Endothelial cell of umbilical vein (primary cell): ENCODE measurements around the gene CLTC. TPM values are rescaled to one million over a fixed set of nuclear protein-coding genes. Genes with fewer than 3 reads are reported as not detected.

Experiments
- BruUV-seq: library from RNA; stranded (reverse); fragments of 400-500 nt; replicated peaks from 2 replicates; lab custom pipeline; 2021; lab: Mats Ljungman, UMichigan
- CTCF ChIA-PET: fragments of 300-600, 350-600 bp; sonication (Branson Sonifier 250); formaldehyde crosslinking; loops from one replicate; lab custom pipeline; 2021; ENCODE audit warnings: antibody characterized with exemption, inconsistent platforms; lab: Charles Lee
- POLR2A ChIA-PET: fragments of 300-600, 350-600 bp; sonication (Branson Sonifier 250); formaldehyde crosslinking; loops from one replicate; lab custom pipeline; 2021; ENCODE audit warnings: antibody characterized with exemption, inconsistent platforms; lab: Charles Lee
- DNase-seq: peaks from one replicate; pipeline ENCODE4 v3.0.0-alpha.2; 2011; ENCODE audit warnings: low read depth, low spot score
- FAIRE-seq: peaks from 2 replicates; lab custom pipeline; 2011; peaks lifted over from hg19 to GRCh38; lab: Jason Lieb, UNC
- H2AFZ ChIP-seq: 2 replicates; pipeline ENCODE4 v1.6.0; 2012; ENCODE audit warnings: low read depth, low read length, control low read depth, inconsistent platforms
- H3K27ac ChIP-seq: 2 replicates; pipeline ENCODE4 v1.5.1; 2011; ENCODE audit warnings: low read depth, mild to moderate bottlenecking, control low read depth, low read length, moderate library complexity; ENCODE audit not compliant: insufficient read depth
- H3K27me3 ChIP-seq, 2 experiments: 2 replicates each; pipeline versions ENCODE4 v1.6.0 to v1.6.1; 2011; ENCODE audit warnings: low read length in 2 of 2, mixed read lengths in 1 of 2; ENCODE audit not compliant: control insufficient read depth in 2 of 2, insufficient read depth in 2 of 2
- H3K36me3 ChIP-seq, 2 experiments: 2 replicates in 1 of 2; 3 replicates in 1 of 2; pipeline ENCODE4 v1.5.1; 2011; ENCODE audit warnings: low read length in 2 of 2, mild to moderate bottlenecking in 1 of 2, moderate library complexity in 1 of 2; ENCODE audit not compliant: control insufficient read depth in 2 of 2, insufficient read depth in 2 of 2; ENCODE audit errors: extremely low read depth in 1 of 2
- H3K4me1 ChIP-seq: 3 replicates; pipeline ENCODE4 v1.5.1; 2011; ENCODE audit warnings: mild to moderate bottlenecking, low read length; ENCODE audit not compliant: control insufficient read depth, insufficient read depth; ENCODE audit errors: extremely low read depth
- H3K4me2 ChIP-seq: 2 replicates; pipeline ENCODE4 v1.6.1; 2011; ENCODE audit warnings: low read length, control low read depth, mixed read lengths; ENCODE audit not compliant: insufficient read depth
- H3K4me3 ChIP-seq, 3 experiments: fragments of 200-600 bp in 1 of 3; sonication (generic), shearing (Covaris generic) in 1 of 3; replicated peaks in 1 of 3; 2 replicates each; pipeline ENCODE4 v1.5.1; 2011 to 2016; ENCODE audit warnings: control low read depth in 3 of 3, low read length in 3 of 3, mild to moderate bottlenecking in 2 of 3, inconsistent platforms in 1 of 3, low read depth in 1 of 3, moderate library complexity in 1 of 3; ENCODE audit not compliant: insufficient read depth in 1 of 3
- H3K79me2 ChIP-seq: 2 replicates; pipeline ENCODE4 v1.6.0; 2012; ENCODE audit warnings: low read length, inconsistent platforms; ENCODE audit not compliant: control insufficient read depth, insufficient read depth
- H3K9ac ChIP-seq: replicated peaks from 2 replicates; pipeline ENCODE3; 2011; ENCODE audit warnings: low read length, control low read depth; ENCODE audit not compliant: insufficient read depth; ENCODE audit errors: extremely low read depth
- H3K9me1 ChIP-seq: replicated peaks from 3 replicates; pipeline ENCODE4 v1.6.0; 2011; ENCODE audit warnings: mild to moderate bottlenecking, low read length; ENCODE audit not compliant: control insufficient read depth, insufficient read depth; ENCODE audit errors: extremely low read depth
- H3K9me3 ChIP-seq: replicated peaks from 2 replicates; pipeline ENCODE4 v1.5.1; 2012; ENCODE audit warnings: low read length, inconsistent platforms; ENCODE audit not compliant: control insufficient read depth, insufficient read depth
- H4K20me1 ChIP-seq: replicated peaks from 2 replicates; pipeline ENCODE3; 2011; ENCODE audit warnings: mild to moderate bottlenecking, low read length; ENCODE audit not compliant: control insufficient read depth, insufficient read depth; ENCODE audit errors: extremely low read depth
- CTCF ChIP-seq, 2 donors: IDR thresholded peaks; 1 replicate in 1 of 2; 2 replicates in 1 of 2; pipeline ENCODE4 v1.5.1; 2011; ENCODE audit warnings: low read length in 2 of 2, mild to moderate bottlenecking in 2 of 2, moderate library complexity in 2 of 2, control low read depth in 1 of 2, inconsistent platforms in 1 of 2, low read depth in 1 of 2; ENCODE audit not compliant: insufficient read depth in 1 of 2; ENCODE audit errors: extremely low read depth in 1 of 2
- EZH2 ChIP-seq: IDR thresholded peaks from 2 replicates; pipeline ENCODE4 v1.6.1; 2012; ENCODE audit warnings: borderline replicate concordance, low read depth, mild to moderate bottlenecking, moderate library complexity, low read length, inconsistent platforms; ENCODE audit not compliant: severe bottlenecking
- FOS ChIP-seq: IDR thresholded peaks from 2 replicates; pipeline ENCODE4 v1.6.1; 2011; ENCODE audit warnings: mild to moderate bottlenecking, low read length, moderate library complexity, borderline replicate concordance; ENCODE audit not compliant: insufficient read depth
- GATA2 ChIP-seq: IDR thresholded peaks from 2 replicates; pipeline ENCODE4 v1.7.0; 2011; ENCODE audit warnings: low read depth, mild to moderate bottlenecking, moderate library complexity, mixed read lengths, low read length; ENCODE audit not compliant: insufficient read length, insufficient read depth
- JUN ChIP-seq: IDR thresholded peaks from 2 replicates; pipeline ENCODE4 v1.6.1; 2011; ENCODE audit warnings: borderline replicate concordance, low read depth; ENCODE audit not compliant: insufficient read length, insufficient read depth
- MYC ChIP-seq: IDR thresholded peaks from one replicate; pipeline ENCODE4 v1.6.1; 2011; ENCODE audit warnings: mild to moderate bottlenecking, low read depth, low read length
- POLR2A ChIP-seq: IDR thresholded peaks from 2 replicates; pipeline ENCODE4 v1.6.1; 2012; ENCODE audit warnings: low read depth, mild to moderate bottlenecking, control low read depth, low read length
- POLR2AphosphoS5 ChIP-seq: IDR thresholded peaks from 2 replicates; pipeline ENCODE4 v1.6.1; 2012; ENCODE audit warnings: low read depth, mild to moderate bottlenecking, control low read depth, low read length, moderate library complexity; ENCODE audit not compliant: insufficient read depth
- dilution Hi-C: fragments of 300-500 bp; cut with MboI; formaldehyde crosslinking; loops from one replicate; pipeline ENCODE4 v1.15.0; 2019; ENCODE audit warnings: low sequenced_read_pairs; ENCODE audit not compliant: extremely low pct_ligation_motif_present
- intact Hi-C: fragments of 100-400 bp; cut with micrococcal nuclease; formaldehyde crosslinking; loops from one replicate; pipeline ENCODE4 v1.10.0; 2022
- polyA plus RNA-seq, 4 experiments: library from polyadenylated mRNA; depleted of rRNA in 3 of 4; stranded (reverse) in 3 of 4; unstranded in 1 of 4; fragments of >200 nt; gene quantifications; 2 replicates each; pipeline versions ENCODE4 v1.2.1 to v1.2.3, GENCODE V29; 2011 to 2012; ENCODE audit warnings: missing spikeins in 1 of 4
- total RNA-seq: library from RNA; stranded (reverse); gene quantifications from 2 replicates; pipeline ENCODE4 v1.2.3, GENCODE V29; 2021
- TF ChIP-seq, protein P1 (sequence below): IDR thresholded peaks from 2 replicates; pipeline ENCODE4 v1.6.1; 2011; ENCODE audit not compliant: insufficient read depth, insufficient read length

CLTC gene
- total and polyA plus RNA-seq, 2 donors (not counting 3 experiments of a cell fraction or from before 2014, with no cell fraction given), result 164 to 326 TPM

DNA sequence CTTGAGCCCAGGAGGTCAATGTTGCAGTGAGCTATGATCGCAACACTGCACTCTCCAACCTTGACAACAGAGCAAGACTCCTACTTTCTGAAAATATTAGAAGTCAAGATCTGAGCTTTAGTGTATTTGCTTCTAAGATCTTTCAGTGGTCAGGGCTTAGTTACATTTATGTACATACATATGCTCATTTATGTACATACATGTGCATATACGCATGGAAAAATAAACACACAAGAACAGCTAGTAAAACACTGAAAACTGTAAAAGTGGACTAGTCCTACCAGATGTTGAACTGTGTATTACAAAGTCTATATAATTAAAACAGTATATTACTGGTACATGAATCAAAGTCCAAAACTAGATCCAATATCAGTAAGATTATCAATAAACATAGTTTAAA, 59.2 kb downstream of the CLTC start:
- Histone ChIP-seq H4K20me1 (peaks cover 2% of the 10 kb centered on the region), H3K27me3 (no peaks in the 10 kb centered on the region), H3K4me2 (no peak overlapping the region), H3K9me1 (no peaks in the 10 kb centered on the region), H3K27ac (no peak overlapping the region), H3K9me3 (no peaks in the 10 kb centered on the region), H3K79me2 (peaks cover 20% of the 10 kb centered on the region), H3K4me3 (no peak overlapping the region), H3K9ac (no peak overlapping the region), H3K4me1 (no peaks in the 10 kb centered on the region), H2AFZ (no peak overlapping the region), H3K36me3 (peaks cover 22 to 66% of the 10 kb centered on the region in 2 experiments)
- ChIA-PET CTCF (interaction anchor here (0.9 to 1.1 kb wide), 3 partner anchors 22 to 181 kb away, joined by 3 to 4 read pairs (median 3); no protein-coding TSS in a partner anchor), POLR2A (no interaction called here)
- no peak for TF ChIP-seq JUN
- TF ChIP-seq, protein P1, sequence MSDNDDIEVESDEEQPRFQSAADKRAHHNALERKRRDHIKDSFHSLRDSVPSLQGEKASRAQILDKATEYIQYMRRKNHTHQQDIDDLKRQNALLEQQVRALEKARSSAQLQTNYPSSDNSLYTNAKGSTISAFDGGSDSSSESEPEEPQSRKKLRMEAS, result no peak
- BruUV-seq, result no TSS peak
- FAIRE-seq (no peak), DNase-seq (no peak)
- intact Hi-C loops, result no loop called here
- dilution Hi-C loops, result no loop called here

- DNase-seq (no peak), FAIRE-seq (no peak)
- H3K4me1 ChIP-seq, result no peaks in the 10 kb centered on the region
- TF ChIP-seq FOS (no peak), POLR2AphosphoS5 (no peak), JUN (no peak), POLR2A (no peak), CTCF (IDR thresholded peaks at IDR 0.05; ENCODE audit: extremely low read depth in 1 of 2, insufficient read depth in 1 of 2, low read depth in 1 of 2, low read length in 2 of 2) (no peak), EZH2 (no peak), GATA2 (no peak), MYC (no peak)
- TF ChIP-seq, protein P1, result no peak
- no peak overlapping the region for H2AFZ ChIP-seq
- H3K9me1 ChIP-seq, result no peaks in the 10 kb centered on the region
- no peak overlapping the region for H3K9ac ChIP-seq
- peaks cover 27 to 67% of the 10 kb centered on the region in 2 experiments for H3K36me3 ChIP-seq
- no peak overlapping the region for H3K4me3 ChIP-seq
- ChIA-PET POLR2A (no interaction called here), CTCF (no interaction called here)
- H4K20me1 ChIP-seq, result peaks cover 2% of the 10 kb centered on the region
- no peak overlapping the region for H3K4me2 ChIP-seq
- H3K27me3 ChIP-seq, result no peaks in the 10 kb centered on the region
- dilution Hi-C loops (no loop called here), intact Hi-C loops (no loop called here)
- BruUV-seq, result no TSS peak
- peaks cover 19% of the 10 kb centered on the region for H3K79me2 ChIP-seq
- no peaks in the 10 kb centered on the region for H3K9me3 ChIP-seq
- peak overlapping the region; percentile 30 for H3K27ac ChIP-seq
These were observed 60.6 kb downstream of the CLTC start for GRCh38 chr17:59680314-59680713.
